Measurements from ENCODE around the gene CBFA2T3.

CBFA2T3 gene

DNA sequence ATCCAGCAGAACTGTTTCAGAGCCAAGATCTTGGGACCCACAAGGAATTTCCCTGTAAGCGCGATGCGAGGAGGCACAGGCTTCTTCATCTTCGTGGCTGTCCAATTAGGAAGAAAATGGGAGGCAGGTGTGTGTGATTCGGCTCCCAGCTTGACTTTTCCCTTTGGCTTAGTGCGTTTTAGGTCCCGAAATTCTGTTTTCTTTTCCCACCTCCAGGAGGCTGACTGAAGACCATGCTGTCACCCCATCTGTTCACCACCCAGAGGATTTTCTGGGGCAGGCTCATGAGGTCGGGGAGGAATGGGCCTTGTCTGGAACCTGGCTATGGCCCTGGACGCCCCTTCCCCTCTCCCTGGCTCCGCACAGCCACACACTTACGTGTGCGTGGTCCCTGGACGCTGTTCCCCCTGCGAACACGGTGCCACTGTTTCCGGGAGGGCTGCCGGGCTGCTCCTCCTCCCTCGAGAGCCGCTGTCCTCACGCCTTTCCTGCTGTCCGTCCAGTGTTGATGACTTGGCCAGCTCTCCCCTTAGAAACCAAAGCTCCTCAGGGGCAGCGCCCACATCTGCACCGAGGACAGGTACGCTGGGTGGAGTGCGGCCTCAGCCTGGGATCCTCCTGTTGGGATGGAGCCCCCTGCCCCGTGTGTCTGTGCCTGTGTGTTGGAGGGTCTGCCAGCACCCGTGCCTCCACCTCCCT lies 107.9 kb downstream of the CBFA2T3 start:
- no peak for ATAC-seq
- Mint-ChIP-seq H3K9me3 (no peaks in the 10 kb centered on the region), H3K27ac (no peak overlapping the region), H3K36me3 (peaks cover 3% of the 10 kb centered on the region), H3K27me3 (peaks cover 66% of the 10 kb centered on the region), H3K4me3 (no peak overlapping the region), H3K4me1 (peaks cover 50% of the 10 kb centered on the region)

DNA sequence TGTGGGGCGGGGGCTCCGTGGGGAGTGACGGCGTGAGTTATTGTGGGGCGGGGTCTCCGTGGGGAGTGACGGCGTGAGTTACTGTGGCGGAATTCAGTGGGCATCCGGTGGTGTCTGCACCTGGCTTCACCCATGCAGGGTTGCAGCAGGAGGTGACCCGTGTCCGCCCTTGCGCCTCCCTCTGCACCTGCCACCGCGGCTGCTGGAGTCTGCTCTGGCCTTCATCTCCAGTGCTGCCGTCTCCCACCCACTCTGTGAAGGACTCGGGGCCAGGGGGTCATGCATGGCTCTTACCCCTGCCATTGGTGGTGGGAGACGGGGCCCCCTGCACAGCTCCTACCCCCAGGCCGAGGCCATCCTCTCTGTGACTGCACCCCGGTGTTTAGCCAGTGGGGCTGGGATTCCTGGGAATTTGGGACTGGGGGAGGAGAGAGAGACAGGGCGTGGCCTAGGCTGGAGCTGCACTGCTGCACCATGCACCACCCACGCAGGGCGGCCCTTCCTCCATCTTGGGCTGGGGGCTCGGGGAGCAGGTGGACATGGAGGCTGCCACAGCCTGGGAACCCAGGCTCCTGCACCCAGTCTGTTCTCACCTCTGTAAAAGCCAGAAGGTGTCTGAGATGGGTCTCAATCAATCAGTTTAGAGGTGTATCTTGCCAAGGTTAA lies 109.3 kb downstream of the CBFA2T3 start:
- peaks cover 66% of the 10 kb centered on the region for H3K27me3 Mint-ChIP-seq
- H3K36me3 Mint-ChIP-seq = peaks cover under 1% of the 10 kb centered on the region
- H3K9me3 Mint-ChIP-seq = no peaks in the 10 kb centered on the region
- peaks cover 38% of the 10 kb centered on the region for H3K4me1 Mint-ChIP-seq
- ATAC-seq = no peak
- no peak overlapping the region for H3K4me3 Mint-ChIP-seq
- H3K27ac Mint-ChIP-seq = no peak overlapping the region

DNA sequence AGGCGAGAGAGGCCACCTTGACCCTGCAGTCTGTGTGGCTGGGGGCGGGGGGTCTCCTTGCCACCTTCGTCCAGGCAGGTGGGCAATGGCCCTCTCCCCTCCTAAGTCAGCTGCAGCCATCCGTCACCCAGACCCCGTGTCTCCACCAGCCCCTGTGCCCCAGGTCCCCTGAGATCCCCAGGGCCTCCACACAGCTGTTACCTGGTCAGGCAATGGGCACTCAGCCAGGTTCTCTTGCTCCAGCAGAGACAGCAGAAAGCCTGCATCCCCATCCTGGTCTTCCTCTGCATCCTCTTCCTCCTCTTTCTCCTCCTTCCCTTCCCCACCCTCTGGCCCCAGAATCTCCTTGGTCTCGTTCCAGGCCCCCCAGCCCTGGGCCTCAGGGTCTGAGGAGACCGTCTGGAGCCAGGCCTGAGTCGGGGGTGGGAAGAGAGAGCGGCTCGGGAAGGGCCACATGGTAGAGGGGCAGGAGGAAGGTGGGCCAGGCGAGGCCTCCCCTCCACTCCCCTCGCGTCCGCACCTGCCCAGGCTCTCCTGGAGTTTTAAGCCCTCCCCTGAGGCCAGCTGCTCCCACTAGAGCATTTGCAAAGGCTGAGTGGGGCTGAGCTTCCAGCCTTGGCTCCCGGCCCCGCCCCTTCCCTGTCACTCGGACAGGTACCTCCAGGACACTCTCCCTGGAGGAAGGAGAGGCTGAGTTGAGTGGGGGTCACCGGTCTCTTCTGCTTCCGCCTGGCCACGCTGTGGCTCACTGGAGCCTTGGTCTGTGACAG lies 110.7 kb downstream of the CBFA2T3 start, which contains the start of gene PABPN1L:
Gene PABPN1L, minus strand, starts transcription at position 510 of the 770 bp plus-strand sequence. Its CDS starts 54 bp downstream, at position 456.
- Mint-ChIP-seq H3K27ac (no peak within 1 kb of the TSS), H3K9me3 (no peaks in the 10 kb centered on the region), H3K4me1 (peaks cover 25% of the 10 kb centered on the region), H3K4me3 (no peak within 1 kb of the TSS), H3K27me3 (peaks cover 56% of the 10 kb centered on the region), H3K36me3 (peaks cover 7% of the 10 kb centered on the region)
- no peak for ATAC-seq

- ATAC-seq = no peak
- Mint-ChIP-seq H3K27ac (no peak overlapping the region), H3K9me3 (no peaks in the 10 kb centered on the region)
These were observed 111.3 kb downstream of the CBFA2T3 start for GRCh38 chr16:88865742-88866141.

DNA sequence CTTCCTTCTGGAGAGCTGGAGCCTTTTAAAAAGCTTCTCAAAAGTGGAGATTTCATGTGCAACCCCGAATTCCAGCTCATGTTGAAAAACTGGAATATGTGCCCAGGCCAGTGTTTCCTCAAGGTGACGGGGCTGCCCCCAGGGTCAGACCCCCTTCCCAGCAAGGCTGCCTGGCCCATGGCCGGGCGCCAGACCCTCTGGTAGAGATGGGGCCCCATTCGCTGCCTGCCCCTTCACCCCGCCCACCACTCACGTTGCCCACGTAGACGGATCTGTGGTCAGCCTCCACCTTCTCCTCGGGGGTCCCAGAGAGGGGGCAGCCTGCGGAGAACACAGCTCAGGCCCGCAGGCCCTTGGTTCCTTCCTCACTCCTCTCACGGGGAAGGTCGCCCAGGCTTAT lies 111.7 kb downstream of the CBFA2T3 start:
- no peak overlapping the region for H3K27ac Mint-ChIP-seq
- H3K4me1 Mint-ChIP-seq = peaks cover 16% of the 10 kb centered on the region
- H3K4me3 Mint-ChIP-seq = no peak overlapping the region
- peaks cover 46% of the 10 kb centered on the region for H3K27me3 Mint-ChIP-seq
- peaks cover 13% of the 10 kb centered on the region for H3K36me3 Mint-ChIP-seq
- H3K9me3 Mint-ChIP-seq = no peaks in the 10 kb centered on the region
- no peak for ATAC-seq

More at GRCh38 chr16:88865742-88866141, 111.3 kb downstream of the CBFA2T3 start:
- H3K4me1 Mint-ChIP-seq = peaks cover 19% of the 10 kb centered on the region
- peaks cover 50% of the 10 kb centered on the region for H3K27me3 Mint-ChIP-seq
- H3K4me3 Mint-ChIP-seq = no peak overlapping the region
- H3K36me3 Mint-ChIP-seq = peaks cover 10% of the 10 kb centered on the region

DNA sequence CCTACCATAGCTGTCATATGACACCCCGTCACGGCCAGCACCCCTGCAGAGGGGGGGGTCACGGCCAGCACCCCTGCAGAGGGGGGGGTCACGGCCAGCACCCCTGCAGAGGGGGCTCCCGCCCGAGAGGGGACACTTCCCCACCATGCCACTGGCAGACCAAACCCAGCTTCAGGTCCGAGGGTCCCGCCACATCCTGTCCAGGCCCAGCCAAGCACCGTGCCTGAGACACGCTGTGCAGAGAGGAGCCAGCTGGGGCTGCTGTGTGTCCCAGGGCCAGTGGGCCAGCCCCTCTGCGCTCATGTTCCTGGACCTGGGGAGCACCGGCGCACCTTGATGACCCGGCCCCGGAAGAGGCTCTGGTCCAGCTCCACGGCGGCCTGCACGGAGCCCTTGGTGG lies 112.5 kb downstream of the CBFA2T3 start:
- H3K9me3 Mint-ChIP-seq = no peaks in the 10 kb centered on the region
- no peak overlapping the region for H3K27ac Mint-ChIP-seq
- peaks cover 13% of the 10 kb centered on the region for H3K36me3 Mint-ChIP-seq
- ATAC-seq = peak; percentile 44
- H3K4me1 Mint-ChIP-seq = peaks cover 10% of the 10 kb centered on the region
- H3K4me3 Mint-ChIP-seq = no peak overlapping the region
- H3K27me3 Mint-ChIP-seq = peaks cover 38% of the 10 kb centered on the region

GRCh38 chr16:88864099-88864498 lies 112.9 kb downstream of the CBFA2T3 start:
- ATAC-seq = peak; percentile 25
- H3K4me1 Mint-ChIP-seq = peaks cover 10% of the 10 kb centered on the region
- no peaks in the 10 kb centered on the region for H3K9me3 Mint-ChIP-seq
- H3K27ac Mint-ChIP-seq = no peak overlapping the region
- peaks cover 13% of the 10 kb centered on the region for H3K36me3 Mint-ChIP-seq
- H3K4me3 Mint-ChIP-seq = no peak overlapping the region
- peaks cover 33% of the 10 kb centered on the region for H3K27me3 Mint-ChIP-seq

DNA sequence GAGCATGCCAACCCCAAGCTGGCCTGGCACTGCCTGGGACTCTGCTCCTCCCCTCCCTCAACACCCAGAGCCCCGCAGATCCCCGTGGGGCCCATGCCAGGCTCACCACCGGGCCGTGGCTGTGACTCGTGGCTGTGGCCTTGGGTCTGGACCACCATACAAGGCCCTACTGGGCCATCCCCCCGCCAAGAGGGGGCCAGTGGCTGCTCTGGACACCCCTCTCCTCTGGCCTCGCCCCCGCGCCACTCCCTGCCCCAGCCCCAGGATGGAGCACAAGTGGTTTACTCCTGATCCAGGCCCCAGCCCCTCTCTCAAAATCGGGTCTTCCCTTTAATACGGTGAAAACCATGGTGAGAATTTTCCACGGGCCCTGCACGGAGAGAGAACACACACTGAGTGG lies 113.6 kb downstream of the CBFA2T3 start:
- Mint-ChIP-seq H3K4me3 (no peak overlapping the region), H3K9me3 (no peaks in the 10 kb centered on the region), H3K36me3 (peaks cover 13% of the 10 kb centered on the region), H3K4me1 (peaks cover 14% of the 10 kb centered on the region), H3K27ac (no peak overlapping the region), H3K27me3 (peaks cover 27% of the 10 kb centered on the region)
- ATAC-seq = no peak

- Mint-ChIP-seq H3K9me3 (no peaks in the 10 kb centered on the region), H3K27ac (no peak overlapping the region), H3K4me3 (no peak overlapping the region), H3K4me1 (peaks cover 17% of the 10 kb centered on the region), H3K36me3 (peaks cover 13% of the 10 kb centered on the region), H3K27me3 (peaks cover 22% of the 10 kb centered on the region)
- no peak for ATAC-seq
These were observed 114.0 kb downstream of the CBFA2T3 start for GRCh38 chr16:88862968-88863367.

DNA sequence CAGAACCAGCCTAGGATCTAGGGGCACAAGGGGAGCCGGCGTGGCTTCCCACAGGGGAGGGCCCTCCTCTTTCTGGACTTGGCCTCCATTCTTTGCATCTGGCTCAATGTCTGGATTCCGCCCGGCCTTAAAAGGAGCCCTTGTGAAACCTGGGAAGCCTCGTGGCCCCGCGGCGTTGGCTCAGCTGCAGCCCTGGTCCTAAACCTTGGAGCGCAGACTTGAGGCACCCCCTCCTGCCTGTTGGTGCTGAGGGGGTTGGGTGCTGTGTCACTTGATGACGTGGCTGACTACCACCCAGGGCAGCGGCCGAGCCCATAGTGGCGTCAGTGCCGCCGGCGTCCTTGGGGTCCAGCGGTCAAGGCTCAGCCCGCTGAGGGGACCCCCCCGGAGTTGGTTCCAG lies 115.6 kb downstream of the CBFA2T3 start:
- ATAC-seq = no peak
- H3K4me3 Mint-ChIP-seq = no peak overlapping the region
- H3K27ac Mint-ChIP-seq = no peak overlapping the region
- peaks cover 15% of the 10 kb centered on the region for H3K4me1 Mint-ChIP-seq
- H3K9me3 Mint-ChIP-seq = no peaks in the 10 kb centered on the region
- H3K27me3 Mint-ChIP-seq = peaks cover 6% of the 10 kb centered on the region
- peaks cover 13% of the 10 kb centered on the region for H3K36me3 Mint-ChIP-seq

DNA sequence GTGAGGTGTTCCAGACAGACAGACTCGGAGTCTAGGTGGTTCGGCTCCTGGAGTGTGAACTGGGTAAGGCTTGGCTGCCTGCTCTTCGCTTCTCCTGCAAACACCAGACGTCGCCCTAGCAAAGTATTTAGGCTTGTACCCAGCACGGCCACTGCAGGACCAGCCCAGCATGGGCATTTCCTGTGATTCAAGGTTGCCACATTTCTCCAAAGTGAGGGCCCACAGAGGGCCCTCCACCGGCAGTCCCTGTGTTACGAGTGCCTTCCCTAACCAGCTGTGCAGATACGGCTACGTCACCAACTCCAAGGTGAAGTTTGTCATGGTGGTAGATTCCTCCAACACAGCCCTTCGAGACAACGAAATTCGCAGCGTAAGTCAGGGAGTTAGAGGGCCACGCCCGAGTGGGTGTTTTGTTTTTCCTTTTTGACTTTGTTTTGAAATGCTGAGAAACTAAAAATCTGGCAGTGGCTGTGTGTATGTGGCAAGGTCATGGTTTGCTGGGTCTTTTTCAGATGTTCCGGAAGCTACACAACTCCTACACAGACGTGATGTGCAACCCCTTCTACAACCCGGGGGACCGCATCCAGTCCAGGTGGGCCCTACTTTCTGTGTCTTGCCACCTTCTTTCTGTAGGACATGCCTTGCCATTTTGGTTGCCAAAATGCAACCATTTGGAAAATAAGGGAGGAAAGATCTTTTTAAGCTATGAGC lies 117.5 kb downstream of the CBFA2T3 start:
- Mint-ChIP-seq H3K9me3 (no peaks in the 10 kb centered on the region), H3K36me3 (peaks cover 13% of the 10 kb centered on the region), H3K4me3 (no peak overlapping the region), H3K4me1 (peaks cover 31% of the 10 kb centered on the region), H3K27me3 (no peaks in the 10 kb centered on the region), H3K27ac (no peak overlapping the region)
- ATAC-seq = no peak

DNA sequence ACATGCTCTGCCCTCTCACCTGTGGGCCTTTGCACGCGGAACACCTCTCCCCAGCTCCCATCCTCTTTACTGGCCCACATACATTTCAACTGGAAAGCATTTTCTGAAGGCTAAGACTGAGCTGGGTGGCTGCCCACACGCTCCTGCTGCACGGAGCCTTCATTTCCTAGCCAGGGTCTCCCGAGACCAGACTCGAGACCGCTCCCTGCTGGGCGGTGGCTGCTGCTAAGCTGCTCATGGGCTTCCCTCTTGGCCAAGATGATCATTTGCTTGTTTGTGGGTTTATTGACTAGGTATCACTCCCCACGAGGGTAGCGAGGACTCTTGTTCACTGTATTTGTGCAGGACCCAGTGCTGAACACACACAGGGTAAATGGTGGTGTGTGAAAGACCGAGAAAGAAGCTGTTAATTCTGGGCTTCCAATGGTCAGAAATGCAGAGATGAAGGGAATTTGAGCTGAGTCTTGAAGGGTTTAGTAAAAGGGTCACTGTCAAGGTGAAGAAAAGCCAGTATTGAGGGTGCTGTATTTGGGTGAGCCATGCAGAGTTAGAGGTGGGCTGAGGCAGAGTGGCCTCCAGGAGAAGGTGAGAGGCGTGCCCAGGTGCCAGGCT lies 119.2 kb downstream of the CBFA2T3 start:
- peak; percentile 71 for ATAC-seq
- H3K36me3 Mint-ChIP-seq = peaks cover 13% of the 10 kb centered on the region
- no peaks in the 10 kb centered on the region for H3K9me3 Mint-ChIP-seq
- peaks cover 37% of the 10 kb centered on the region for H3K4me1 Mint-ChIP-seq
- H3K27me3 Mint-ChIP-seq = no peaks in the 10 kb centered on the region
- peak overlapping the region; percentile 95 for H3K4me3 Mint-ChIP-seq
- H3K27ac Mint-ChIP-seq = peak overlapping the region; percentile 82

DNA sequence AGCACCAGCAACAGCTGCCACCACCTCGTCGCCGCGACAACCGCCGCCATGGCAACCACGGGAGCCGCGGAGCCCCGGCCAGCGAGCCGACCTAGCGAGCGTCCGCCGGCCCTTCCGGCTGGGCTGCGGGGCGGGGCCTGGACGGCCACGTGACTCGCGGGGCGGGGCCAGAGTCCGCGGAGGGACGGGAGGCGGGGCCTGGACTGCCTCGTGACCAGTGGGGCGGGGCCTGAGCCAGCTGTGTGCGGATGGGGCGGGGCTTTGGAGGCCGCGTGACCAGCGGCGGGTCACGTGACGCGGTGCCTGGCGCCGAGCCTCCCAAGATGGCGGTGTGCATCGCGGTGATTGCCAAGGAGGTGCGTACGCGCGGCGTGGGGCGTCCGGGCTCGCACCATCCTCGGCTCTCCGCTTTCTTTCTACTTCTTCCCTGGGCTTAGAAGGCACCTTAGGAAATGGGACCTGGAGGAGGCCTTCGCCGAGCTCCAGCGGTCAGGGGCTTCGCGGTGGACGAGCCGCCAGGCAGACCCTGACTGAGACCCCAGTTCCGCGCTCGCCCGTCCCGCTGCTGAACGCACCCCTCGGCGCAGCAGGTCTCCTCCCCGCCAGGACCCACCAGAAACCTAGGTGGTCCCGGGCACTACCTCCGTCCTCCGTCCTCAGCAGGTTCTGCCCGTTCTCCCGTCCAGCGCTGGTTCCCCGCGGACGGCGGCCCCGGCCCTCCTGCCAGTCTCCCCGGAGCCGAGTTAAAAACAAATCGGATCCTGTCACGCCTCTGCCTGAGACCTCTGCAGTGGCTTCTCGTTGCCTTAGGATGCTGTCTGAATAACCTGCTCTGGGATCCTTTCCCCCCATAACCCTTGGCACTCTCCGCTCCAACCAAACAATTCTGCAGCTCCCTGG lies 119.9 kb downstream of the CBFA2T3 start, which contains the start of the genes GALNS and TRAPPC2L:
Gene GALNS, minus strand, starts transcription at position 120 of the 900 bp plus-strand sequence. Its CDS starts 70 bp downstream, at position 50.
Gene TRAPPC2L, plus strand, starts transcription at position 300 of the 900 bp plus-strand sequence. Its CDS starts 24 bp downstream, at position 324.
- Mint-ChIP-seq H3K4me1 (peaks cover 37% of the 10 kb centered on the region), H3K27me3 (no peaks in the 10 kb centered on the region), H3K9me3 (no peaks in the 10 kb centered on the region), H3K27ac (peak within 1 kb of the TSS; percentile 82), H3K36me3 (peaks cover 12% of the 10 kb centered on the region), H3K4me3 (peak within 1 kb of the TSS; percentile 95)
- peak; percentile 93 for ATAC-seq

Data from stimulated activated memory B cell treated with anti-CD40 and anti-IgM and Interleukin-4, amounts not matched to agents 10 μg/mL and 1 μg/mL and 100 μg/mL, for 72 hours (primary cell).